NCI-H2107 treated with DMSO at 0.1 percent for 48 hours (cell line): ENCODE data around the gene UROC1.

Experiments
- DNase-seq: peaks from one replicate; lab custom pipeline; 2025; ENCODE audit not compliant: unreplicated experiment; lab: John Stamatoyannopoulos, UW

The UROC1 gene

GRCh38 chr3:126517986-126518778, 609 bp upstream of the UROC1 start:
- no peak for DNase-seq

GRCh38 chr3:126516936-126517290, 660 bp downstream of the UROC1 start:
- DNase-seq, result no peak

- DNase-seq, result no peak
Measured at GRCh38 chr3:126516152-126516935, 1.2 kb downstream of the UROC1 start.

- peak; percentile 28 for DNase-seq
Measured at GRCh38 chr3:126515066-126515706, 2.4 kb downstream of the UROC1 start.

- no peak for DNase-seq
Measured at GRCh38 chr3:126514161-126514560, 3.4 kb downstream of the UROC1 start.

- DNase-seq, result no peak
Measured at GRCh38 chr3:126512916-126513650, 4.5 kb downstream of the UROC1 start.

GRCh38 chr3:126512026-126512425, 5.5 kb downstream of the UROC1 start:
- no peak for DNase-seq

- DNase-seq, result peak; percentile 44
Measured at GRCh38 chr3:126511291-126511690, 6.3 kb downstream of the UROC1 start.

- no peak for DNase-seq
Measured at GRCh38 chr3:126510308-126510910, 7.2 kb downstream of the UROC1 start.

- no peak for DNase-seq
Measured at GRCh38 chr3:126509597-126510307, 7.8 kb downstream of the UROC1 start.

GRCh38 chr3:126508564-126508964, 9.0 kb downstream of the UROC1 start:
- no peak for DNase-seq

- no peak for DNase-seq
Measured at GRCh38 chr3:126507886-126508285, 9.7 kb downstream of the UROC1 start.

GRCh38 chr3:126503701-126504100, 13.9 kb downstream of the UROC1 start:
- DNase-seq, result no peak

GRCh38 chr3:126502656-126503055, 14.9 kb downstream of the UROC1 start:
- no peak for DNase-seq

- DNase-seq, result no peak
Measured at GRCh38 chr3:126501736-126502135, 15.8 kb downstream of the UROC1 start.

GRCh38 chr3:126501054-126501453, 16.5 kb downstream of the UROC1 start:
- DNase-seq, result no peak

- DNase-seq, result no peak
Measured at GRCh38 chr3:126500016-126500415, 17.6 kb downstream of the UROC1 start.

GRCh38 chr3:126499401-126499800, 18.2 kb downstream of the UROC1 start:
- DNase-seq, result no peak

- no peak for DNase-seq
Measured at GRCh38 chr3:126498929-126499328, 18.6 kb downstream of the UROC1 start.

- no peak for DNase-seq
Measured at GRCh38 chr3:126498461-126498860, 19.1 kb downstream of the UROC1 start.
